GM12891 (cell line): ENCODE results near the gene DLGAP5.

Experiments used
- PAX5 ChIP-seq: IDR thresholded peaks from 2 replicates; pipeline ENCODE4 v1.6.1; 2011; ENCODE audit warnings: low read length, moderate library complexity, mild to moderate bottlenecking; ENCODE audit not compliant: insufficient read depth, severe bottlenecking
- POLR2A ChIP-seq: IDR thresholded peaks from 2 replicates; pipeline ENCODE4 v1.6.1; 2011; ENCODE audit warnings: low read depth, low read length, control low read depth
- POLR2AphosphoS5 ChIP-seq: IDR thresholded peaks from 2 replicates; pipeline ENCODE4 v1.6.1; 2011; ENCODE audit warnings: low read depth, low read length, control low read depth
- POU2F2 ChIP-seq: IDR thresholded peaks from 2 replicates; pipeline ENCODE4 v1.6.1; 2011; ENCODE audit warnings: low read depth, mild to moderate bottlenecking, control low read depth, low read length, moderate library complexity
- TAF1 ChIP-seq: IDR thresholded peaks from 2 replicates; pipeline ENCODE4 v1.6.1; 2011; ENCODE audit warnings: low read depth, low read length, control low read depth

DNA sequence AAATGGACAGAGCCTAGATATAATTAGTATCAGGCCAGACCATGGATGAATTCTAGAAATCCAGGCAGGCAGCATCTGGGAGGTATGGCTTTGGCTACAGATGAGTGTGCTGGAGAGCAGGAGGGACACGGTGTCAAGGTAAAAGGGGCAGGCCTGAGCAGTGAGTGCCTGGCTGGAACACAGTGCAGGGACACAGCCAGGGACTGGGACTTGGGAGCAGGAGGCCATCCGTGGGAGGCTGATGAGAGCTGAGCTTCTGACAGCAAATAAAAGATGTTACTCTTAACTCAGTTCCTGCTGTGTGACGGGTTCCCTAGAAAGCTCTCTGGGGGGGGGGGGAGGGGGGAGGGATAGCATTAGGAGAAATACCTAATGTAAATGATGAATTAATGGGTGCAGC is 75.9 kb downstream of the DLGAP5 start:
- TF ChIP-seq POLR2A = no peak
- no peak for TF ChIP-seq POLR2AphosphoS5
- TF ChIP-seq TAF1 = no peak
- TF ChIP-seq POU2F2 = no peak
- TF ChIP-seq PAX5 = no peak
